Caco-2 (cell line): ENCODE data around the gene LSM10. TPM values are rescaled to one million over a fixed set of nuclear protein-coding genes. Genes with fewer than 3 reads are reported as not detected.

Source experiments
- BruUV-seq: library from RNA; stranded (reverse); fragments of 400-500 nt; replicated peaks from 2 replicates; lab custom pipeline; 2021; lab: Mats Ljungman, UMichigan
- CTCF ChIA-PET: fragments of 300-600 bp; sonication (Branson Sonifier 250); formaldehyde crosslinking; loops from one replicate; lab custom pipeline; 2022; ENCODE audit warnings: antibody characterized with exemption; lab: Charles Lee
- POLR2A ChIA-PET: fragments of 300-600 bp; sonication (Branson Sonifier 250); formaldehyde crosslinking; loops from one replicate; lab custom pipeline; 2022; ENCODE audit warnings: antibody characterized with exemption; lab: Charles Lee
- DNase-seq, 2 experiments: peaks; one replicate each; pipeline versions ENCODE4 v3.0.0 to v3.0.0-alpha.2; 2020 to 2022
- H3K27me3 ChIP-seq: replicated peaks from 2 replicates; pipeline ENCODE4 v1.6.0; 2011; ENCODE audit warnings: low read length; ENCODE audit not compliant: control insufficient read depth, insufficient read depth
- H3K36me3 ChIP-seq: 2 replicates; pipeline ENCODE4 v1.5.1; 2011; ENCODE audit warnings: low read length; ENCODE audit not compliant: control insufficient read depth, insufficient read depth
- H3K4me1 ChIP-seq: fragments of 250-450 bp; sonication (Bioruptor Pico); 2 replicates; pipeline ENCODE4 v1.5.1; 2020; ENCODE audit warnings: mild to moderate bottlenecking
- H3K4me3 ChIP-seq: 2 replicates; pipeline ENCODE4 v1.5.1; 2011; ENCODE audit warnings: low read depth, mild to moderate bottlenecking, control low read depth, low read length
- H3K9me3 ChIP-seq: fragments of 250-450 bp; sonication (Bioruptor Pico); 2 replicates; pipeline ENCODE4 v1.5.1; 2020; ENCODE audit warnings: mild to moderate bottlenecking, moderate library complexity
- H3K27ac Mint-ChIP-seq: one replicate; pipeline ENCODE4 v1.8.0; 2022; ENCODE audit warnings: mixed read lengths; ENCODE audit not compliant: unreplicated experiment
- H3K27me3 Mint-ChIP-seq: one replicate; pipeline ENCODE4 v1.8.0; 2022; ENCODE audit warnings: mixed read lengths; ENCODE audit not compliant: insufficient read depth, unreplicated experiment
- H3K36me3 Mint-ChIP-seq: one replicate; pipeline ENCODE4 v1.8.0; 2022; ENCODE audit warnings: mild to moderate bottlenecking, mixed read lengths; ENCODE audit not compliant: insufficient read depth, unreplicated experiment
- H3K4me1 Mint-ChIP-seq: one replicate; pipeline ENCODE4 v1.8.0; 2022; ENCODE audit warnings: low read depth, mixed read lengths; ENCODE audit not compliant: unreplicated experiment
- H3K4me3 Mint-ChIP-seq: one replicate; pipeline ENCODE4 v1.8.0; 2022; ENCODE audit warnings: mild to moderate bottlenecking, moderate library complexity, mixed read lengths; ENCODE audit not compliant: unreplicated experiment
- H3K9me3 Mint-ChIP-seq: one replicate; pipeline ENCODE4 v1.8.0; 2022; ENCODE audit warnings: mixed read lengths; ENCODE audit not compliant: unreplicated experiment
- CTCF ChIP-seq, 2 experiments: fragments of 200-600 bp in 1 of 2; IDR thresholded peaks; 1 replicate in 1 of 2; 2 replicates in 1 of 2; pipeline versions ENCODE4 v1.5.1 to v1.8.0; 2011 to 2022; ENCODE audit warnings: antibody characterized with exemption in 1 of 2, control low read depth in 1 of 2, inconsistent platforms in 1 of 2, low read depth in 1 of 2, low read length in 1 of 2, mild to moderate bottlenecking in 1 of 2, moderate library complexity in 1 of 2; ENCODE audit not compliant: insufficient read depth in 1 of 2, severe bottlenecking in 1 of 2, unreplicated experiment in 1 of 2
- intact Hi-C: fragments of 100-400 bp; cut with micrococcal nuclease; formaldehyde crosslinking; loops from one replicate; pipeline ENCODE4 v1.10.0; 2022; ENCODE audit not compliant: unreplicated experiment
- total RNA-seq: library from RNA; stranded (reverse); gene quantifications from 2 replicates; pipeline ENCODE4 v1.2.3, GENCODE V29; 2022

Gene LSM10
- total RNA-seq, 1 experiment from 2014 or later: 20.7 TPM

GRCh38 chr1:36417931-36418330, 20.2 kb upstream of the LSM10 start:
- no peaks in the 10 kb centered on the region for H3K36me3 Mint-ChIP-seq
- no peaks in the 10 kb centered on the region for H3K36me3 ChIP-seq
- TF ChIP-seq CTCF (IDR thresholded peaks at IDR 0.05; ENCODE audit: insufficient read depth in 1 of 2, low read depth in 1 of 2, low read length in 1 of 2, severe bottlenecking in 1 of 2, unreplicated experiment in 1 of 2): no peak
- H3K4me1 Mint-ChIP-seq: no peaks in the 10 kb centered on the region
- ChIA-PET POLR2A (no interaction called here), CTCF (no interaction called here)
- no peak overlapping the region for H3K4me3 Mint-ChIP-seq
- H3K27me3 ChIP-seq: no peaks in the 10 kb centered on the region
- no peaks in the 10 kb centered on the region for H3K9me3 ChIP-seq
- intact Hi-C loops: no loop called here
- no peaks in the 10 kb centered on the region for H3K27me3 Mint-ChIP-seq
- BruUV-seq: no TSS peak
- peaks cover 8% of the 10 kb centered on the region for H3K9me3 Mint-ChIP-seq
- H3K4me3 ChIP-seq: no peak overlapping the region
- H3K4me1 ChIP-seq: no peaks in the 10 kb centered on the region
- H3K27ac Mint-ChIP-seq: no peak overlapping the region
- DNase-seq: no peak

GRCh38 chr1:36415661-36416326, 18.1 kb upstream of the LSM10 start:
- TF ChIP-seq CTCF (IDR thresholded peaks at IDR 0.05; ENCODE audit: insufficient read depth in 1 of 2, low read depth in 1 of 2, low read length in 1 of 2, severe bottlenecking in 1 of 2, unreplicated experiment in 1 of 2): no peak
- no peaks in the 10 kb centered on the region for H3K4me1 ChIP-seq
- ChIA-PET CTCF (interaction anchor here (0.7 kb wide), 1 partner anchor 319 kb away, joined by 3 read pairs; no protein-coding TSS in a partner anchor), POLR2A (no interaction called here)
- no peak for DNase-seq
- no peak overlapping the region for H3K4me3 Mint-ChIP-seq
- no peaks in the 10 kb centered on the region for H3K9me3 ChIP-seq
- H3K4me1 Mint-ChIP-seq: no peaks in the 10 kb centered on the region
- BruUV-seq: no TSS peak
- H3K27ac Mint-ChIP-seq: no peak overlapping the region
- no peaks in the 10 kb centered on the region for H3K36me3 Mint-ChIP-seq
- no peaks in the 10 kb centered on the region for H3K27me3 ChIP-seq
- no peak overlapping the region for H3K4me3 ChIP-seq
- H3K36me3 ChIP-seq: no peaks in the 10 kb centered on the region
- intact Hi-C loops: no loop called here
- H3K27me3 Mint-ChIP-seq: no peaks in the 10 kb centered on the region
- H3K9me3 Mint-ChIP-seq: peaks cover 17% of the 10 kb centered on the region

GRCh38 chr1:36414384-36414783, 16.7 kb upstream of the LSM10 start:
- POLR2A ChIA-PET: no interaction called here
- no peak overlapping the region for H3K4me3 Mint-ChIP-seq
- intact Hi-C loops: no loop called here
- no peak for DNase-seq
- H3K9me3 Mint-ChIP-seq: peaks cover 17% of the 10 kb centered on the region
- no peak overlapping the region for H3K4me3 ChIP-seq
- H3K9me3 ChIP-seq: no peaks in the 10 kb centered on the region
- H3K27me3 Mint-ChIP-seq: no peaks in the 10 kb centered on the region
- CTCF ChIA-PET: no interaction called here
- H3K36me3 ChIP-seq: no peaks in the 10 kb centered on the region
- BruUV-seq: no TSS peak
- H3K27ac Mint-ChIP-seq: no peak overlapping the region
- H3K27me3 ChIP-seq: no peaks in the 10 kb centered on the region
- H3K4me1 ChIP-seq: no peaks in the 10 kb centered on the region
- no peaks in the 10 kb centered on the region for H3K36me3 Mint-ChIP-seq
- no peaks in the 10 kb centered on the region for H3K4me1 Mint-ChIP-seq
- TF ChIP-seq CTCF (IDR thresholded peaks at IDR 0.05; ENCODE audit: insufficient read depth in 1 of 2, low read depth in 1 of 2, low read length in 1 of 2, severe bottlenecking in 1 of 2, unreplicated experiment in 1 of 2): no peak
